Activated CD8-positive, alpha-beta T cell treated with anti-CD3 and anti-CD28 coated beads for 36 hours (primary cell): ENCODE data around the gene RNF157. TPM values are rescaled to one million over a fixed set of nuclear protein-coding genes. Genes with fewer than 3 reads are reported as not detected.

Source experiments
- ATAC-seq: fragments of 200-7000 bp; cut with Tn5 transposase; one replicate; pipeline ENCODE4 v1.10.0; 2021; ENCODE audit warnings: mild to moderate bottlenecking, moderate library complexity
- CTCF ChIA-PET: fragments of 350-600 bp; sonication (Branson Sonifier 250); formaldehyde crosslinking; loops from one replicate; lab custom pipeline; 2021; ENCODE audit warnings: antibody characterized with exemption; lab: Charles Lee
- POLR2A ChIA-PET: fragments of 350-600 bp; sonication (Branson Sonifier 250); formaldehyde crosslinking; loops from one replicate; lab custom pipeline; 2021; ENCODE audit warnings: antibody characterized with exemption; lab: Charles Lee
- DNase-seq: peaks from one replicate; pipeline ENCODE4 v3.0.0-alpha.2; 2020
- H3K27ac Mint-ChIP-seq: one replicate; pipeline ENCODE4 v1.8.0; 2021; ENCODE audit warnings: mild to moderate bottlenecking, mixed read lengths
- H3K27me3 Mint-ChIP-seq: one replicate; pipeline ENCODE4 v1.8.0; 2021; ENCODE audit warnings: mixed read lengths
- H3K36me3 Mint-ChIP-seq: one replicate; pipeline ENCODE4 v1.8.0; 2021; ENCODE audit warnings: low read depth, mixed read lengths
- H3K4me1 Mint-ChIP-seq: one replicate; pipeline ENCODE4 v1.8.0; 2021; ENCODE audit warnings: low read depth, mixed read lengths
- H3K4me3 Mint-ChIP-seq: one replicate; pipeline ENCODE4 v1.8.0; 2021; ENCODE audit warnings: mild to moderate bottlenecking, moderate library complexity, mixed read lengths
- H3K9me3 Mint-ChIP-seq: one replicate; pipeline ENCODE4 v1.8.0; 2021; ENCODE audit warnings: mixed read lengths
- intact Hi-C: fragments of 100-400 bp; cut with micrococcal nuclease; formaldehyde crosslinking; loops from one replicate; pipeline ENCODE4 v1.10.0; 2022
- total RNA-seq, 2 experiments: library from RNA; stranded (reverse); gene quantifications; one replicate each; pipeline ENCODE4 v1.2.3, GENCODE V29; 2021
- TF ChIP-seq, protein P1 (sequence below): fragments of 200-600 bp; IDR thresholded peaks from one replicate; pipeline ENCODE4 v1.8.0; 2022; ENCODE audit warnings: antibody characterized with exemption, mild to moderate bottlenecking

RNF157 gene
- total RNA-seq, 2 experiments from 2014 or later = 37.2 to 44.5 TPM

DNA sequence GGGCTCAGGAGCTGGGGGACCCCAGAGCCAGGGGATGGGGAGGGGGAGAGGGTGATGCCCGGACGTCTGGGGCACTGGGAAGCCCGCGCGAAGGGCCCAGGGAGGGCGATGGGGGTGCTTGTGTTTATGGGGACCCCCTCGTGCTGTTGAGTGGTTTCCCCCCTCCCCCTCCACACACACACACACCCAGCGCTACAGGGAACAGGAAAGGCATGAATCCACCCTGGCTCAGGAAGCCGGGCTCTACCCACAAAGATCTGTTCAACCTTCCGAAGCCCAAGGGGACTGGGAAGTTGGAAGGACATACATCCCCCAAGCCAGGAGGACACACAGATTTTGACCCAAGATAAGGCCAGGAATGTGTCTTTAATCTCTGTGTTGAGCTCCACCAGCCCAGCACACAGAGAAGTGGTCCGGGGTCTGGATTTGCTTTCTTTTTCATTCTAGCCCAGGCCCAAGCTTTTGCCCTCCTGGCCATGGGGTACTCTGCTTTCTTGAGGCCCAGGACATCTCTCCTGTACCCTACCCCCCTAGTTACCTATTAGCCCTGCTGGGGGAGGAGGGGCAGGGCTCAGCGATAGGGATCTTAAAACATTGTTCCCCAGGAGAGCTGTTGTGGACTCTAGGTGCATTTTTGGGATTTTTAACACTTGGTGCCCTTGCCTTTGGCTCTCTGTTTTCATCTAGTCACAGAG, 26.1 kb upstream of the RNF157 start:
- H3K36me3 Mint-ChIP-seq = peaks cover 51% of the 10 kb centered on the region
- no peaks in the 10 kb centered on the region for H3K27me3 Mint-ChIP-seq
- H3K9me3 Mint-ChIP-seq = no peaks in the 10 kb centered on the region
- H3K4me3 Mint-ChIP-seq = peak overlapping the region; percentile 96
- TF ChIP-seq, protein P1, sequence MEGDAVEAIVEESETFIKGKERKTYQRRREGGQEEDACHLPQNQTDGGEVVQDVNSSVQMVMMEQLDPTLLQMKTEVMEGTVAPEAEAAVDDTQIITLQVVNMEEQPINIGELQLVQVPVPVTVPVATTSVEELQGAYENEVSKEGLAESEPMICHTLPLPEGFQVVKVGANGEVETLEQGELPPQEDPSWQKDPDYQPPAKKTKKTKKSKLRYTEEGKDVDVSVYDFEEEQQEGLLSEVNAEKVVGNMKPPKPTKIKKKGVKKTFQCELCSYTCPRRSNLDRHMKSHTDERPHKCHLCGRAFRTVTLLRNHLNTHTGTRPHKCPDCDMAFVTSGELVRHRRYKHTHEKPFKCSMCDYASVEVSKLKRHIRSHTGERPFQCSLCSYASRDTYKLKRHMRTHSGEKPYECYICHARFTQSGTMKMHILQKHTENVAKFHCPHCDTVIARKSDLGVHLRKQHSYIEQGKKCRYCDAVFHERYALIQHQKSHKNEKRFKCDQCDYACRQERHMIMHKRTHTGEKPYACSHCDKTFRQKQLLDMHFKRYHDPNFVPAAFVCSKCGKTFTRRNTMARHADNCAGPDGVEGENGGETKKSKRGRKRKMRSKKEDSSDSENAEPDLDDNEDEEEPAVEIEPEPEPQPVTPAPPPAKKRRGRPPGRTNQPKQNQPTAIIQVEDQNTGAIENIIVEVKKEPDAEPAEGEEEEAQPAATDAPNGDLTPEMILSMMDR = no peak
- intact Hi-C loops = loop anchor here (5.0 kb wide), 2 partner anchors 74 to 124 kb away; partner anchors contain the start of gene FOXJ1
- ChIA-PET CTCF (interaction anchor here (0.8 to 5.4 kb wide), 5 partner anchors 10 to 146 kb away, joined by 3 to 37 read pairs (median 4); no protein-coding TSS in a partner anchor), POLR2A (interaction anchor here (0.6 to 28.3 kb wide), 15 partner anchors 9 to 468 kb away, joined by 3 to 960 read pairs (median 10); partner anchors contain the start of genes FOXJ1, RNF157, SPHK1 and SRP68)
- peak; percentile 52 for DNase-seq
- ATAC-seq = no peak
- peaks cover 42% of the 10 kb centered on the region for H3K4me1 Mint-ChIP-seq
- H3K27ac Mint-ChIP-seq = peak overlapping the region; percentile 99

DNA sequence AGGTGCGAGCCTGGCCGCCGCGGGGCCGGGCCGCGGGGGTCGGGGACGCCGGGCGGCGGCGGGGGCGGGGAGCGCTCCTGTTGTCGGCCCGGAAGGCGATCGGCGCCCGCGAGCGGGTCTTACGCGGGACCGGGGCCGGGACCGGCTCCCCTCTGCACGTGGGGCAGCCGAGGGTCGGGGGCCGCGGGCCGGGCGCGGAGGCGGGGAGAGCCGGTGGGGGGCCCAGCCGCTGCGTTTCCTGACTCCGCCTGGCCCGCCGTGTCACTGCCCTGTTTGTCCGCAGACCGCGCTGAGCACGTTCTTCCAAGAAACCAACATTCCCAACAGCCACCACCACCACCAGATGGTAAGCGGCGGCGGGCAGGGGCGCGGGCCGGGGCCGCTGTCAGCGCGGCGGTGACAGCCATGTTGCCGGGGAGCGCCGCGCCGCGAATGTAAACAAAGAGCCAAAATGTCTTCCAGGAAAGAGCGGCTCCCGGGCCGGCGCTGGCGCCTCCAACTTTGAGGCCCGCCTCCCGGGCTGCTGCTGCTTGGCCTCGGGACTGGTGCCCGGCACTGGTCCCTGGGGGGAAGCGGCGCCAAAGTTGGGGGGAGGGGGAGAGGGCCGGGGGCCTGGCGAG, 25.4 kb upstream of the RNF157 start:
- TF ChIP-seq, protein P1 = no peak
- H3K27me3 Mint-ChIP-seq = no peaks in the 10 kb centered on the region
- H3K9me3 Mint-ChIP-seq = no peaks in the 10 kb centered on the region
- ChIA-PET POLR2A (interaction anchor here (0.6 to 29.4 kb wide), 14 partner anchors 1 to 1215 kb away, joined by 3 to 960 read pairs (median 11); partner anchors contain the start of genes EXOC7, FOXJ1, RNF157 and SPHK1), CTCF (interaction anchor here (1.0 to 5.4 kb wide), 6 partner anchors 14 to 252 kb away, joined by 3 to 37 read pairs (median 12); no protein-coding TSS in a partner anchor)
- H3K4me3 Mint-ChIP-seq = peak overlapping the region; percentile 96
- peaks cover 45% of the 10 kb centered on the region for H3K4me1 Mint-ChIP-seq
- DNase-seq (peak; percentile 70), ATAC-seq (no peak)
- intact Hi-C loops = loop anchor here (5.0 kb wide), 2 partner anchors 73 to 123 kb away; partner anchors contain the start of gene FOXJ1
- H3K36me3 Mint-ChIP-seq = peaks cover 44% of the 10 kb centered on the region
- peak overlapping the region; percentile 99 for H3K27ac Mint-ChIP-seq

DNA sequence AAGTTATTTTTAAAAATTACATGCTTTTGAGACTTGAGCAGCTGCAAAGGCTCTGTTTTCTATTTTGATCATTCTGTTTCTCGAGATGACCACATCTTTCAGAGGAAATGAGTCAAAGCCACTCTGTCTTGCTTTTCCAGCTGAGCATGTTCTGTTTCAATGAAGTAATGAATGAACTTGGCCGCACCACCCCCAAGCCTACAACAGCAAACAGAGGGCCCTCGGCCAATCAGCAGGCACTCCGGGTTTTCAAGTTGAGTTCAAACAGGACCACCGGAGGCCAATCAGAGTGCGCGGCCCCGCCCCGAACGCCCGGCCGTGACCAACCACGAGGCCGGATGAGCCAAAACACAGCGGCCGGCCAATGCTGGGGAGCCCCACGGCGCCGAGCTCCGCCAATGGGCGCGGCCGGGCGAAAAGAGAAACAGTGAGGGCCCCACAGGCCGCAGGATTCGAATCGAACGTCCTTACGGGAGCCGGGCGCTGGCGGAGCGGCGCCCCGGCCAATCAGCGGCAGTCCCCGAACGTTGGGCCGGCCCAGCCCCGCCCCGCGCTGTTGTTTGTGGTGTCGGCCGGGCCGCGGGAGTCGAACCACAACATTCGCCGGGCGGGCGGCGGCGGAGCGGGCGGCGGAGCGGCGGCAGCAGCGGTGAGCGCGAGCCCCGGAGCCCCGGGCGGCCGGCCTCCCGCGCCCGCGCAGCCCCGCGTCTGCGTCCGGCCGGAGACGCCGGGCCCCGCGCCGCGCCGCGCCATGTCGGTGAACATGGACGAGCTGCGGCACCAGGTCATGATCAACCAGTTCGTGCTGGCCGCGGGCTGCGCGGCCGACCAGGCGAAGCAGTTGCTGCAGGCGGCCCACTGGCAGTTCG, 24.7 kb upstream of the RNF157 start, which contains the start of gene UBALD2:
Gene UBALD2, plus strand, starts transcription at position 594 of the 869 bp plus-strand sequence. Its CDS starts 158 bp downstream, at position 752.
- Mint-ChIP-seq H3K9me3 (no peaks in the 10 kb centered on the region), H3K4me3 (peak within 1 kb of the TSS; percentile 96), H3K4me1 (peaks cover 44% of the 10 kb centered on the region), H3K27ac (peak within 1 kb of the TSS; percentile 99), H3K27me3 (no peaks in the 10 kb centered on the region), H3K36me3 (peaks cover 41% of the 10 kb centered on the region)
- DNase-seq (peak; percentile 100), ATAC-seq (peak; percentile 81)
- TF ChIP-seq, protein P1 = no peak
- intact Hi-C loops = loop anchor here (5.0 kb wide), 2 partner anchors 73 to 123 kb away; partner anchors contain the start of gene FOXJ1
- ChIA-PET CTCF (interaction anchor here (0.7 to 4.1 kb wide), 12 partner anchors 9 to 251 kb away, joined by 3 to 23 read pairs (median 6); no protein-coding TSS in a partner anchor), POLR2A (interaction anchor here (0.6 to 29.4 kb wide), 15 partner anchors 2 to 1216 kb away, joined by 3 to 960 read pairs (median 4); partner anchors contain the start of genes EXOC7, FOXJ1, RNF157 and UBALD2)

DNA sequence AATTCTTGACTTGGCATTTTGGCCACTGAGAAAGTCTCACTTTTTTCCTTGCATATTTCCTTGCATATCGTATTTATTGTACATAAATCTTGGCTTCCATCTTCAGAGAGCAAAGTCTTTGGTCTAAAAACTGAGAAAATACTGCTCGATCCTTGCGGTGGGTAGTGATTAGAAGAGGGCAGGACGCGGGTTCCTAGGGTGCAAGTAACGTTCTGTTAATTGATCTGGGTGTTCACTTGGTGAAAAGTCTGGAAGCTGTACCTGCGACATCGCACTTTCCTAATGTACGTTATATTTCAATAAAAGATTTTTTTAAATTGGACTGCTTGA, 24.1 kb upstream of the RNF157 start:
- H3K4me1 Mint-ChIP-seq = peaks cover 42% of the 10 kb centered on the region
- DNase-seq (peak; percentile 48), ATAC-seq (peak; percentile 0)

More for the DNA sequence above, 24.1 kb upstream of the RNF157 start:
- Mint-ChIP-seq H3K27ac (peak overlapping the region; percentile 95), H3K27me3 (no peaks in the 10 kb centered on the region), H3K9me3 (no peaks in the 10 kb centered on the region), H3K36me3 (peaks cover 35% of the 10 kb centered on the region), H3K4me3 (peak overlapping the region; percentile 65)
- CTCF ChIA-PET = interaction anchor here (0.7 to 4.1 kb wide), 13 partner anchors 10 to 250 kb away, joined by 3 to 23 read pairs (median 4); no protein-coding TSS in a partner anchor
- intact Hi-C loops = no loop called here
- POLR2A ChIA-PET = interaction anchor here (0.6 to 29.4 kb wide), 14 partner anchors 2 to 481 kb away, joined by 3 to 960 read pairs (median 4); partner anchors contain the start of genes EXOC7, FOXJ1, RNF157 and UBALD2
- TF ChIP-seq, protein P1 = no peak
